WTC11 (cell line): ENCODE results near the gene IFNAR1.

Experiments used
- E2F1 ChIP-seq: sonication (generic); formaldehyde crosslinking; IDR thresholded peaks from 2 replicates; pipeline ENCODE4 v1.8.0; 2022; ENCODE audit warnings: mild to moderate bottlenecking, missing genetic modification reagents
- FOXJ3 ChIP-seq: sonication (generic); formaldehyde crosslinking; IDR thresholded peaks from 2 replicates; pipeline ENCODE4 v1.9.0; 2021; ENCODE audit warnings: missing genetic modification reagents, mild to moderate bottlenecking, borderline replicate concordance
- FOXK1 ChIP-seq: sonication (generic); formaldehyde crosslinking; IDR thresholded peaks from 2 replicates; pipeline ENCODE4 v1.8.0; 2022; ENCODE audit warnings: mild to moderate bottlenecking, moderate library complexity, missing genetic modification reagents
- HMGXB4 ChIP-seq: sonication (generic); formaldehyde crosslinking; IDR thresholded peaks from 2 replicates; pipeline ENCODE4 v1.8.1; 2023; ENCODE audit warnings: mild to moderate bottlenecking, moderate library complexity, missing genetic modification reagents
- NFATC4 ChIP-seq: fragments of 250-450 bp; sonication (Bioruptor Pico); IDR thresholded peaks from 2 replicates; pipeline ENCODE4 v1.9.0; 2021; ENCODE audit warnings: mild to moderate bottlenecking
- NFYB ChIP-seq: sonication (generic); formaldehyde crosslinking; conservative IDR thresholded peaks from 2 replicates; pipeline ENCODE4 v1.8.0; 2022; ENCODE audit warnings: low read depth, missing genetic modification reagents
- RELA ChIP-seq: sonication (generic); formaldehyde crosslinking; IDR thresholded peaks from 2 replicates; pipeline ENCODE4 v1.8.1; 2022; ENCODE audit warnings: missing genetic modification reagents, mild to moderate bottlenecking, borderline replicate concordance
- ZNF121 ChIP-seq: sonication (generic); formaldehyde crosslinking; IDR thresholded peaks from 2 replicates; pipeline ENCODE4 v1.8.0; 2023; ENCODE audit warnings: missing genetic modification reagents
- TF ChIP-seq, protein P1 (sequence below): fragments of 200-600 bp; IDR thresholded peaks from 2 replicates; pipeline ENCODE4 v1.8.0; 2022; ENCODE audit warnings: antibody characterized with exemption

GRCh38 chr21:33392284-33392985, 67.7 kb downstream of the IFNAR1 start:
- TF ChIP-seq, protein P1, sequence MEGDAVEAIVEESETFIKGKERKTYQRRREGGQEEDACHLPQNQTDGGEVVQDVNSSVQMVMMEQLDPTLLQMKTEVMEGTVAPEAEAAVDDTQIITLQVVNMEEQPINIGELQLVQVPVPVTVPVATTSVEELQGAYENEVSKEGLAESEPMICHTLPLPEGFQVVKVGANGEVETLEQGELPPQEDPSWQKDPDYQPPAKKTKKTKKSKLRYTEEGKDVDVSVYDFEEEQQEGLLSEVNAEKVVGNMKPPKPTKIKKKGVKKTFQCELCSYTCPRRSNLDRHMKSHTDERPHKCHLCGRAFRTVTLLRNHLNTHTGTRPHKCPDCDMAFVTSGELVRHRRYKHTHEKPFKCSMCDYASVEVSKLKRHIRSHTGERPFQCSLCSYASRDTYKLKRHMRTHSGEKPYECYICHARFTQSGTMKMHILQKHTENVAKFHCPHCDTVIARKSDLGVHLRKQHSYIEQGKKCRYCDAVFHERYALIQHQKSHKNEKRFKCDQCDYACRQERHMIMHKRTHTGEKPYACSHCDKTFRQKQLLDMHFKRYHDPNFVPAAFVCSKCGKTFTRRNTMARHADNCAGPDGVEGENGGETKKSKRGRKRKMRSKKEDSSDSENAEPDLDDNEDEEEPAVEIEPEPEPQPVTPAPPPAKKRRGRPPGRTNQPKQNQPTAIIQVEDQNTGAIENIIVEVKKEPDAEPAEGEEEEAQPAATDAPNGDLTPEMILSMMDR, result no peak
- TF ChIP-seq FOXJ3 (CRISPR knock-in tag), result no peak
- no peak for TF ChIP-seq RELA (CRISPR knock-in tag)
- no peak for TF ChIP-seq HMGXB4 (CRISPR knock-in tag)
- TF ChIP-seq NFYB (CRISPR knock-in tag), result no peak
- no peak for TF ChIP-seq FOXK1
- TF ChIP-seq NFATC4 (CRISPR knock-in tag), result no peak
- TF ChIP-seq ZNF121 (CRISPR knock-in tag), result no peak
- no peak for TF ChIP-seq E2F1
